HCT116 (cell line): ENCODE results near the gene TMEM86A. TPM values are rescaled to one million over a fixed set of nuclear protein-coding genes. Genes with fewer than 3 reads are reported as not detected.
"Not testable (repeated sequence)": the region's sequence is repeated elsewhere in the genome, so short reads cannot be mapped to it uniquely, and the experiment has no call there.

ENCODE experiments used
- ATAC-seq: fragments of 200-7000 bp; cut with Tn5 transposase; 2 replicates; pipeline ENCODE4 v1.9.1; 2020; ENCODE audit warnings: mild to moderate bottlenecking, moderate library complexity
- BruUV-seq: library from RNA; stranded (reverse); fragments of 400-500 nt; replicated peaks from 2 replicates; lab custom pipeline; 2021; lab: Mats Ljungman, UMichigan
- CTCF ChIA-PET: fragments of 300-600 bp; sonication (Branson Sonifier 250); formaldehyde crosslinking; loops from one replicate; lab custom pipeline; 2021; ENCODE audit warnings: antibody characterized with exemption; lab: Charles Lee
- POLR2A ChIA-PET: fragments of 300-600, 350-600 bp; sonication (Branson Sonifier 250); formaldehyde crosslinking; loops from one replicate; lab custom pipeline; 2021; ENCODE audit warnings: antibody characterized with exemption; lab: Charles Lee
- RAD21 ChIA-PET, 2 experiments: fragments of 300-600 bp; sonication (Branson Sonifier 250); formaldehyde crosslinking; loops; one replicate each; lab custom pipeline; 2023; ENCODE audit warnings: low total read pairs in 2 of 2; ENCODE audit not compliant: uncharacterized antibody in 2 of 2, unreplicated experiment in 2 of 2, low non-redundant PET in 1 of 2; lab: Charles Lee
- DNase-seq: peaks from one replicate; pipeline ENCODE4 v3.0.0-alpha.2; 2010; ENCODE audit warnings: low read depth, low spot score
- H2AFZ ChIP-seq: fragments of 200-600 bp; shearing (Covaris generic), sonication (generic); 2 replicates; pipeline ENCODE4 v1.6.1; 2017; ENCODE audit warnings: low read depth, mixed run types, mixed read lengths, antibody characterized with exemption, low read length; ENCODE audit not compliant: poor library complexity, severe bottlenecking
- H3K27ac ChIP-seq: 2 replicates; pipeline ENCODE4 v1.5.1; 2012; ENCODE audit warnings: low read depth, low read length
- H3K27me3 ChIP-seq: fragments of 200-600 bp; sonication (generic); 2 replicates; pipeline ENCODE4 v1.6.1; 2016; ENCODE audit warnings: mixed run types, low read length, mixed read lengths; ENCODE audit not compliant: insufficient read depth
- H3K36me3 ChIP-seq, 2 experiments: fragments of 200-500 bp in 1 of 2; fragments of 200-600 bp in 1 of 2; sonication (Bioruptor generic) in 1 of 2; sonication (generic) in 1 of 2; 2 replicates each; pipeline versions ENCODE4 v1.5.1 to v1.6.1; 2014 to 2016; ENCODE audit warnings: low read length in 2 of 2, inconsistent platforms in 1 of 2, mixed read lengths in 1 of 2, mixed run types in 1 of 2; ENCODE audit not compliant: insufficient read depth in 2 of 2, control insufficient read depth in 1 of 2
- H3K4me1 ChIP-seq, 2 experiments: fragments of 200-600 bp in 1 of 2; sonication (generic) in 1 of 2; 2 replicates each; pipeline versions ENCODE4 v1.5.1 to v1.6.1; 2012 to 2017; ENCODE audit warnings: low read length in 2 of 2, inconsistent platforms in 1 of 2, mild to moderate bottlenecking in 1 of 2, mixed read lengths in 1 of 2, mixed run types in 1 of 2, moderate library complexity in 1 of 2; ENCODE audit not compliant: insufficient read depth in 2 of 2, control insufficient read depth in 1 of 2
- H3K4me2 ChIP-seq: fragments of 200-600 bp; sonication (generic); 2 replicates; pipeline ENCODE4 v1.6.1; 2017; ENCODE audit warnings: mixed run types, low read length, mixed read lengths
- H3K4me3 ChIP-seq, 2 experiments: fragments of 200-600 bp in 1 of 2; sonication (generic) in 1 of 2; replicated peaks in 1 of 2; 2 replicates each; pipeline ENCODE4 v1.5.1; 2011 to 2016; ENCODE audit warnings: low read length in 2 of 2, control low read depth in 1 of 2, low read depth in 1 of 2, mild to moderate bottlenecking in 1 of 2, mixed read lengths in 1 of 2, mixed run types in 1 of 2
- H3K79me2 ChIP-seq: fragments of 200-600 bp; sonication (generic); 2 replicates; pipeline ENCODE4 v1.6.1; 2017; ENCODE audit warnings: mild to moderate bottlenecking, mixed run types, low read length, moderate library complexity, mixed read lengths; ENCODE audit not compliant: insufficient read depth
- H3K9ac ChIP-seq: fragments of 200-600 bp; sonication (generic); 2 replicates; pipeline ENCODE4 v1.6.1; 2016; ENCODE audit warnings: low read length, mixed read lengths
- H3K9me2 ChIP-seq: fragments of 200-600 bp; sonication (generic), shearing (Covaris generic); 2 replicates; pipeline ENCODE4 v1.6.1; 2017; ENCODE audit warnings: mixed run types, mild to moderate bottlenecking, moderate library complexity; ENCODE audit not compliant: insufficient read depth
- H3K9me3 ChIP-seq, 2 experiments: fragments of 200-500 bp in 1 of 2; fragments of 200-600 bp in 1 of 2; sonication (Bioruptor generic) in 1 of 2; sonication (generic) in 1 of 2; 2 replicates each; pipeline ENCODE4 v1.6.1; 2014 to 2017; ENCODE audit warnings: low read length in 2 of 2, mixed read lengths in 2 of 2, inconsistent platforms in 1 of 2, low read depth in 1 of 2, mild to moderate bottlenecking in 1 of 2, mixed run types in 1 of 2, moderate library complexity in 1 of 2; ENCODE audit not compliant: control insufficient read depth in 1 of 2, insufficient read depth in 1 of 2
- H4K20me1 ChIP-seq: fragments of 200-600 bp; sonication (generic), shearing (Covaris generic); 2 replicates; pipeline ENCODE4 v1.6.1; 2017; ENCODE audit warnings: mixed run types, mild to moderate bottlenecking, moderate library complexity; ENCODE audit not compliant: insufficient read depth
- ATF3 ChIP-seq: IDR thresholded peaks from 2 replicates; pipeline ENCODE4 v1.6.1; 2012
- CBX3 ChIP-seq: IDR thresholded peaks from 2 replicates; pipeline ENCODE4 v1.6.1; 2012; ENCODE audit warnings: low read depth
- EGR1 ChIP-seq: IDR thresholded peaks from 2 replicates; pipeline ENCODE4 v1.6.1; 2012; ENCODE audit warnings: low read depth
- EZH2 ChIP-seq: fragments of 200-600 bp; sonication (generic); IDR thresholded peaks from 2 replicates; pipeline ENCODE4 v1.6.1; 2017; ENCODE audit warnings: antibody characterized with exemption, mixed run types
- FOSL1 ChIP-seq: IDR thresholded peaks from 2 replicates; pipeline ENCODE4 v1.6.1; 2012; ENCODE audit warnings: low read depth
- JUND ChIP-seq: IDR thresholded peaks from 2 replicates; pipeline ENCODE4 v1.6.1; 2012
- MAX ChIP-seq: IDR thresholded peaks from 2 replicates; pipeline ENCODE4 v1.6.1; 2012
- POLR2AphosphoS5 ChIP-seq: IDR thresholded peaks from 2 replicates; pipeline ENCODE4 v1.6.1; 2011; ENCODE audit warnings: mild to moderate bottlenecking, low read depth, low read length, moderate library complexity
- RAD21 ChIP-seq: IDR thresholded peaks from 2 replicates; pipeline ENCODE4 v1.6.1; 2012; ENCODE audit warnings: low read depth, mild to moderate bottlenecking
- REST ChIP-seq: IDR thresholded peaks from 2 replicates; pipeline ENCODE4 v1.6.1; 2012; ENCODE audit warnings: low read depth
- SP1 ChIP-seq: IDR thresholded peaks from 2 replicates; pipeline ENCODE4 v1.6.1; 2012; ENCODE audit warnings: low read depth
- SRF ChIP-seq: IDR thresholded peaks from 2 replicates; pipeline ENCODE4 v1.6.1; 2012; ENCODE audit warnings: low read depth
- TCF7L2 ChIP-seq: IDR thresholded peaks from 2 replicates; pipeline ENCODE4 v1.7.0; 2011; ENCODE audit warnings: borderline replicate concordance, inconsistent platforms; ENCODE audit not compliant: insufficient read depth, insufficient read length; ENCODE audit errors: extremely low read depth
- YY1 ChIP-seq: IDR thresholded peaks from 2 replicates; pipeline ENCODE4 v1.6.1; 2011; ENCODE audit warnings: low read length, low read depth, moderate library complexity, mild to moderate bottlenecking; ENCODE audit not compliant: insufficient replicate concordance; ENCODE audit errors: extremely low read depth
- intact Hi-C: fragments of 100-400 bp; cut with micrococcal nuclease; formaldehyde crosslinking; loops from 2 replicates; pipeline ENCODE4 v1.10.0; 2022
- total RNA-seq: library from RNA; stranded (reverse); gene quantifications from one replicate; pipeline ENCODE4 v1.2.1, GENCODE V29; 2021; ENCODE audit not compliant: unreplicated experiment

TMEM86A gene
- total RNA-seq, 1 experiment from 2014 or later = 2.0 TPM

DNA sequence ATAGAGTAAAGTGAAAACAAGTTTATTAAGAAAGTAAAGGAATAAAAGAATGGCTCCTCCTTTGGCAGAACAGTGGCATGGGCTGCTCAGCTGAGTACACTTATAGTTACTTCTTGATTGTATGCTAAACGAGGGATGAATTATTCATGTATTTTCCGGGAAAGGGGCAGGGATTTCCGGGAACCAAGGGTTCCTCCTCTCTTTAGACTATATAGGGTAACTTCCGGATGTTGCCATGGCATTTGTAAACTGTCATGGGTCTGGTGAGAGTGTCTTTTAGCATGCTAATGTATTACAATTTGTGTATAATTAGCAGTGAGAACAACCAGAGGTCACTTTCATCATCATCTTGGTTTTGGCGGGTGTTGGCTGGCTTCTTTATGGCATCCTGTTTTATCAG, 40.9 kb upstream of the TMEM86A start:
- ChIA-PET CTCF (no interaction called here), POLR2A (no interaction called here), RAD21 (no interaction called here)
- no peak for DNase-seq
- Histone ChIP-seq H3K27me3 (no peaks in the 10 kb centered on the region), H3K4me1 (no peaks in the 10 kb centered on the region), H2AFZ (no peak overlapping the region), H3K9ac (no peak overlapping the region), H3K27ac (no peak overlapping the region), H3K4me2 (no peak overlapping the region), H4K20me1 (no peaks in the 10 kb centered on the region), H3K9me3 (no peaks in the 10 kb centered on the region), H3K79me2 (no peaks in the 10 kb centered on the region), H3K4me3 (no peak overlapping the region), H3K9me2 (no peaks in the 10 kb centered on the region), H3K36me3 (no peaks in the 10 kb centered on the region)
- intact Hi-C loops = no loop called here
- TF ChIP-seq JUND (no peak), YY1 (no peak), MAX (no peak), SP1 (no peak), TCF7L2 (no peak), EZH2 (no peak), POLR2AphosphoS5 (no peak), REST (no peak), SRF (no peak), FOSL1 (no peak), CBX3 (no peak), EGR1 (no peak), RAD21 (no peak), ATF3 (no peak)
- no TSS peak for BruUV-seq
- no peak for ATAC-seq

DNA sequence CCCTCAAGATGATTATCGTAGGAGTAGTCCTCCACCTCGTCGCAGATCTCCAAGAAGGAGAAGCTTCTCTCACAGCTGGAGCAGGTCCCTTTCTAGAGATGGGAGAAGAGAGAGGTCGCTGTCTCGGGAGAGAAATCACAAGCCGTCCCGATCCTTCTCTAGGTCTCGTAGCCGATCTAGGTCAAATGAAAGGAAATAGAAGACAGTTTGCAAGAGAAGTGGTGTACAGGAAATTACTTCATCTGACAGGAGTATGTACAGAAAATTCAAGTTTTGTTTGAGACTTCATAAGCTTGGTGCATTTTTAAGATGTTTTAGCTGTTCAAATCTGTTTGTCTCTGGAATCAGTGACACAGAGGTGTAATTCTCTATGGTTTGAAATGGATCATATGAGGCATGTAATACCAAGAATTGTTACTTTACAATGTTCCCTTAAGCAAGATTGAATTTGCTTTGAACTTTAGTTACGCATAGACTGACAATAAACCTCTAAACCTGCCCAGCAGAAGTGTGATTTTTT, 33.2 kb upstream of the TMEM86A start:
- BruUV-seq, H3K9ac ChIP-seq, H3K79me2 ChIP-seq, H4K20me1 ChIP-seq, H2AFZ ChIP-seq, intact Hi-C loops, POLR2A ChIA-PET, H3K36me3 ChIP-seq, RAD21 ChIA-PET, DNase-seq, ATAC-seq, CTCF ChIA-PET, H3K9me2 ChIP-seq, H3K27me3 ChIP-seq, H3K27ac ChIP-seq, H3K9me3 ChIP-seq, H3K4me3 ChIP-seq, H3K4me2 ChIP-seq: not testable (repeated sequence)
- peaks cover 14 to 22% of the 10 kb centered on the region in 2 experiments for H3K4me1 ChIP-seq
